Measurements from ENCODE around the gene NDUFA8.

NDUFA8 gene

GRCh38 chr9:122099271-122099869, 60.2 kb downstream of the NDUFA8 start:
- peak; percentile 45 to 68 for DNase-seq (ENCODE audit: low read depth in 2 of 2)

- DNase-seq (ENCODE audit: low read depth in 2 of 2): no peak
Observed at GRCh38 chr9:122097679-122098315, 61.8 kb downstream of the NDUFA8 start.

DNA sequence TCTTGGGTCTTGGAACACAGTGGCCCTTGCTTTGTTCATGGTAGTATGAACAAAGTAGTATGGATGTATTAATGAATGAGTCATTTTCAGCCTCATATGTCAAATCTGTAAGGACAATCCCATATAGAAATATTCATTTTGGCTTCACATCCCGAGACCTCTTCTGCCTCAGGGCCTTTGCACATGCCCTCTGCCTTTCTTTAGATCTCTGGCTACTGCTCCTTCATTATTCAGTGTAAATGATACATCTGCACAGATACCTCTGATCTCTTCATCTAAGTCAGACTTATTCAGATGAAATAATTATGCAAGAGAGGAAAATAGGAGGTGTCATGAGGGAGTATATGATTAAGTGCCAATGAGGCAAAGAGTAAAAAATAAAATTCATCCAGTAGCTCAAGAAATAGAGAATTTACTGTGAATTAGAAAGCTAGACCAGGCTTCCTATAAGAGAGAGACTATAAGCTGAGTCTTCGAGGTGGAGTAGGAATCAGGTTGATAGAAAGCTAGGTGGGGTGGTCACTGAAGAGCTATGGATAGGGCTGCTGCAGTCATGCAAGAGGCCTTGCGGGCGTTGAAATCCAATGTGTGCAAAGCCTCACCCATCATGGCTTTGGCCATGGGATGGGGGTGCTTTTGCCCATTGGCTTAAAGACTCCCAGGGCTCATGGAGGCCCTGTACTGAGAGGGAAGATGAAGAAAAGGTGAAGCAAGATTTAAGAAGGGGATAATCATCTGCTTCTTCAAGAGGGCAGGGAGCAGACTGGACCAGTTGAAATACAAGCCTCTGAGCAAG, 62.8 kb downstream of the NDUFA8 start:
- no peak for DNase-seq (ENCODE audit: low read depth in 2 of 2)

DNA sequence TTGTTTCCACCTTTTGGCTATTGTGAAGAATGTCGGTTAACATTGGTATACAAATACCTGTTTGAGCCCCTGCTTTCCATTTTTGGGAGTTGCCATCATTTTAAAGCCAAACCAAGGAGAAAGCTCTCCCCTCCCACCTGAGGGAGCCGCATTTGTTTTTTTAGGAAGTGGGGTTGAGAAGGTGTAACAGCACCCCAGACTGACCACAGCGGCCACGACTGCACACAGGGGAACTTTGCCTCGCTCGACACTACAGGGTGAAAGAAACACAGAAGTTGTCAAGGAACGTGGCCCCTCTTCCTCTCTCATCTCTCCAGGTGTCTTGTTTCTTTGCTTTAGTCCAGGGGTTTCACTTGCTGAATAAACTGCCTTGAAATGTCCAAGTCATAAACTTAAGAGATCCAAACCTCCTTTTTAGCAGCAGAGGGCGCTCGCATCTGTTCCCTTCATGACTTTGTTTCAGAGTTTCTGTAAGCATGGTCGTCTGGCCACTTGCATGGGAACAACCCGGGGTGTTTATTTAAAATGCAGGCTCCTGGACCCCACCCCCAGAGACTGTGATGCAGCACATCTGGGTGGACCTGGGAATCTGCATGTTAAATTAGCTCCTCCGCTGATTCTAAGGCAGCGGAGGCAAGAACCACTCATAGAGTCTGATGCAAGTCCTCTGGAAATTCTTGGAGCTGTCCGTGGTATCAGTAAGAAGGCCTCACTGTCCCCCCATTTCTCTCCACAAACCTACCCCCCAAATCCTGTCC, 64.4 kb downstream of the NDUFA8 start:
- no peak for DNase-seq (ENCODE audit: low read depth in 2 of 2)
